ENCODE results near the gene PALS2. TPM values are rescaled to one million over a fixed set of nuclear protein-coding genes. Genes with fewer than 3 reads are reported as not detected.
A peak's percentile ranks its signal among the peaks of the same experiment; 100 is the strongest.

The PALS2 gene
- total RNA-seq, 2 experiments from 2014 or later = 26.3 to 75.9 TPM

DNA sequence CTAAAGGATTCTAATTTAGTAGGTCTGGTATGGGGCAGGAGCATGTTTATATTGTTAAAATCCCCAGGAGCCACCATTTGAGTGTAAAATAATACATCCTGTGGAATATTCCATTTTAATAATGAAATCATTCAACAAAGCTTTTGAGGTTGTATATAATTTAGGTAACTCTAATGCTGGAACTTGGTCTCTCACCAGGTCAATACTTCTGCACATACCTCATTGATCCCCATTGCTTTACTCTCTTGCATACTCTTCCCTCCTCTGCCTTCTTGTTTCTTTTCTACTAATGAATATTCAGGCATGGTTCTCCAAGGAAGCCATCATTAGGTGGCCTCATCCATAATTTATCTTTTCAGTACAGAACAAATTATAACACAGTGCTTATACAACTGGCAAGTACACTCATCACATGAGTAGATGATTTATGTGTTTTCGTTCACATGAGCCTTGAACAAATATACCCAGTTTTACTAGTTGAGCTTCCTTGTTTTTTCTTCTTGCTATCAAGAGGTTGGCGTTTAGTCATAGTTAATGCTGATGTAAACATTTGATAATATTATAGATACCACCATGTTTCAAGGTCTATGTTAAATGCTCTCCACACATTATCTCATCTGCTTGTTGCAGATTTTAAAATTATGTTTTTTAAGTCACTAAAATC is 7.2 kb downstream of the PALS2 start:
- no peaks in the 10 kb centered on the region for H3K9me3 ChIP-seq (ENCODE audit: low read length)
- no peak overlapping the region for H3K4me2 ChIP-seq (ENCODE audit: low read length)
- no peaks in the 10 kb centered on the region for H3K9me2 ChIP-seq (ENCODE audit: insufficient read depth, low read length)
- CTCF ChIA-PET (ENCODE audit: unreplicated experiment) = interaction anchor here (0.5 to 0.6 kb wide), 2 partner anchors 57 to 1920 kb away, joined by 3 read pairs; no protein-coding TSS in a partner anchor
- H4K20me1 ChIP-seq (ENCODE audit: insufficient read depth, low read length) = peaks cover 49% of the 10 kb centered on the region
- H3K79me2 ChIP-seq (ENCODE audit: insufficient read depth, low read depth, low read length) = peaks cover 84% of the 10 kb centered on the region
- H3K4me1 ChIP-seq (ENCODE audit: insufficient read depth, low read length, poor library complexity, severe bottlenecking) = peaks cover 40% of the 10 kb centered on the region
- POLR2A ChIA-PET = no interaction called here
- no peaks in the 10 kb centered on the region for H3K36me3 ChIP-seq (ENCODE audit: insufficient read depth, low read length)
- no peak overlapping the region for H3K27ac ChIP-seq (ENCODE audit: low read depth, low read length, poor library complexity, severe bottlenecking)
- H2AFZ ChIP-seq (ENCODE audit: low read length) = no peak overlapping the region
- no peak for DNase-seq (ENCODE audit: low spot score)
- no TSS peak for BruUV-seq (replicated peaks)
- H3K4me3 ChIP-seq (ENCODE audit: low read depth, low read length, poor library complexity, severe bottlenecking) = no peak overlapping the region
- TF ChIP-seq, protein P1, sequence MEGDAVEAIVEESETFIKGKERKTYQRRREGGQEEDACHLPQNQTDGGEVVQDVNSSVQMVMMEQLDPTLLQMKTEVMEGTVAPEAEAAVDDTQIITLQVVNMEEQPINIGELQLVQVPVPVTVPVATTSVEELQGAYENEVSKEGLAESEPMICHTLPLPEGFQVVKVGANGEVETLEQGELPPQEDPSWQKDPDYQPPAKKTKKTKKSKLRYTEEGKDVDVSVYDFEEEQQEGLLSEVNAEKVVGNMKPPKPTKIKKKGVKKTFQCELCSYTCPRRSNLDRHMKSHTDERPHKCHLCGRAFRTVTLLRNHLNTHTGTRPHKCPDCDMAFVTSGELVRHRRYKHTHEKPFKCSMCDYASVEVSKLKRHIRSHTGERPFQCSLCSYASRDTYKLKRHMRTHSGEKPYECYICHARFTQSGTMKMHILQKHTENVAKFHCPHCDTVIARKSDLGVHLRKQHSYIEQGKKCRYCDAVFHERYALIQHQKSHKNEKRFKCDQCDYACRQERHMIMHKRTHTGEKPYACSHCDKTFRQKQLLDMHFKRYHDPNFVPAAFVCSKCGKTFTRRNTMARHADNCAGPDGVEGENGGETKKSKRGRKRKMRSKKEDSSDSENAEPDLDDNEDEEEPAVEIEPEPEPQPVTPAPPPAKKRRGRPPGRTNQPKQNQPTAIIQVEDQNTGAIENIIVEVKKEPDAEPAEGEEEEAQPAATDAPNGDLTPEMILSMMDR (conservative IDR thresholded peaks at IDR 0.05; ENCODE audit: low read length) = no peak
- TF ChIP-seq EZH2phosphoT487 (IDR thresholded peaks at IDR 0.05; ENCODE audit: borderline replicate concordance, low read depth, low read length) = no peak
- intact Hi-C loops (cut with micrococcal nuclease; ENCODE audit: unreplicated experiment) = no loop called here

- Histone ChIP-seq H2AFZ (ENCODE audit: low read length) (no peak overlapping the region), H4K20me1 (ENCODE audit: insufficient read depth, low read length) (peaks cover 34% of the 10 kb centered on the region), H3K36me3 (ENCODE audit: insufficient read depth, low read length) (no peaks in the 10 kb centered on the region), H3K4me2 (ENCODE audit: low read length) (no peak overlapping the region), H3K4me1 (ENCODE audit: insufficient read depth, low read length, poor library complexity, severe bottlenecking) (peaks cover 23% of the 10 kb centered on the region), H3K9me2 (ENCODE audit: insufficient read depth, low read length) (no peaks in the 10 kb centered on the region), H3K4me3 (ENCODE audit: low read depth, low read length, poor library complexity, severe bottlenecking) (no peak overlapping the region), H3K27ac (ENCODE audit: low read depth, low read length, poor library complexity, severe bottlenecking) (no peak overlapping the region), H3K79me2 (ENCODE audit: insufficient read depth, low read depth, low read length) (peaks cover 84% of the 10 kb centered on the region), H3K9me3 (ENCODE audit: low read length) (no peaks in the 10 kb centered on the region)
- intact Hi-C loops (cut with micrococcal nuclease; ENCODE audit: unreplicated experiment) = no loop called here
- ChIA-PET POLR2A (interaction anchor here (0.5 to 1.8 kb wide), 7 partner anchors 13 to 973 kb away, joined by 3 to 9 read pairs (median 4); no protein-coding TSS in a partner anchor), CTCF (ENCODE audit: unreplicated experiment) (no interaction called here)
- DNase-seq (ENCODE audit: low spot score) = no peak
- no TSS peak for BruUV-seq (replicated peaks)
- TF ChIP-seq, protein P1 (conservative IDR thresholded peaks at IDR 0.05; ENCODE audit: low read length) = no peak
- no peak for TF ChIP-seq EZH2phosphoT487 (IDR thresholded peaks at IDR 0.05; ENCODE audit: borderline replicate concordance, low read depth, low read length)
Measured at GRCh38 chr7:24582166-24582565, 8.9 kb downstream of the PALS2 start.

GRCh38 chr7:24587853-24588252 is 14.6 kb downstream of the PALS2 start:
- H4K20me1 ChIP-seq (ENCODE audit: insufficient read depth, low read length) = peaks cover 17% of the 10 kb centered on the region
- no peak overlapping the region for H2AFZ ChIP-seq (ENCODE audit: low read length)
- H3K4me1 ChIP-seq (ENCODE audit: insufficient read depth, low read length, poor library complexity, severe bottlenecking) = peaks cover 23% of the 10 kb centered on the region
- no peaks in the 10 kb centered on the region for H3K9me3 ChIP-seq (ENCODE audit: low read length)
- TF ChIP-seq, protein P1 (conservative IDR thresholded peaks at IDR 0.05; ENCODE audit: low read length) = peak; percentile 96
- no peak for TF ChIP-seq EZH2phosphoT487 (IDR thresholded peaks at IDR 0.05; ENCODE audit: borderline replicate concordance, low read depth, low read length)
- POLR2A ChIA-PET = interaction anchor here (0.6 to 2.0 kb wide), 4 partner anchors 11 to 23 kb away, joined by 3 to 9 read pairs (median 3); no protein-coding TSS in a partner anchor
- H3K79me2 ChIP-seq (ENCODE audit: insufficient read depth, low read depth, low read length) = peaks cover 84% of the 10 kb centered on the region
- H3K4me2 ChIP-seq (ENCODE audit: low read length) = peak overlapping the region; percentile 38; the same call in 1 of the 2 replicates
- BruUV-seq (replicated peaks) = no TSS peak
- intact Hi-C loops (cut with micrococcal nuclease; ENCODE audit: unreplicated experiment) = loop anchor here (2.0 to 5.0 kb wide), 2 partner anchors 185 to 206 kb away; no protein-coding TSS in a partner anchor
- no peak overlapping the region for H3K27ac ChIP-seq (ENCODE audit: low read depth, low read length, poor library complexity, severe bottlenecking)
- H3K4me3 ChIP-seq (ENCODE audit: low read depth, low read length, poor library complexity, severe bottlenecking) = no peak overlapping the region
- no peaks in the 10 kb centered on the region for H3K9me2 ChIP-seq (ENCODE audit: insufficient read depth, low read length)
- CTCF ChIA-PET (ENCODE audit: unreplicated experiment) = interaction anchor here (1.6 kb wide), 1 partner anchor 11 kb away, joined by 3 read pairs; no protein-coding TSS in a partner anchor
- no peaks in the 10 kb centered on the region for H3K36me3 ChIP-seq (ENCODE audit: insufficient read depth, low read length)
- peak; percentile 71 for DNase-seq (ENCODE audit: low spot score)
